Measurements from ENCODE around the gene GZMB.
"Not testable (repeated sequence)": the region's sequence is repeated elsewhere in the genome, so short reads cannot be mapped to it uniquely, and the experiment has no call there.

GZMB gene

GRCh38 chr14:24634158-24634557, at the start of gene GZMB:
Gene GZMB (minus strand): TSS chr14:24634190. CDS start chr14:24634160, 30 bp downstream.
- peak; percentile 78 to 83 for DNase-seq

- DNase-seq: no peak
These were observed 47.1 kb upstream of the GZMB start for GRCh38 chr14:24681056-24681455.

GRCh38 chr14:24680516-24680915, 46.5 kb upstream of the GZMB start:
- DNase-seq: no peak

- no peak for DNase-seq
These were observed 45.4 kb upstream of the GZMB start for GRCh38 chr14:24679248-24679961.

- DNase-seq: peak; percentile 88 to 90
These were observed 44.8 kb upstream of the GZMB start for GRCh38 chr14:24678801-24679247.

- DNase-seq: no peak
These were observed 44.0 kb upstream of the GZMB start for GRCh38 chr14:24677956-24678355.

GRCh38 chr14:24674204-24674970, 40.4 kb upstream of the GZMB start:
- peak; percentile 50 to 59 for DNase-seq

- DNase-seq: peak; percentile 68 to 81
These were observed 39.7 kb upstream of the GZMB start for GRCh38 chr14:24673534-24674203.

- peak in 1 of 2 donors; percentile 52 for DNase-seq
These were observed 39.1 kb upstream of the GZMB start for GRCh38 chr14:24673059-24673458.

GRCh38 chr14:24670594-24670993, 36.6 kb upstream of the GZMB start:
- DNase-seq: peak in 1 of 2 donors; percentile 34

- DNase-seq: no peak
These were observed 35.7 kb upstream of the GZMB start for GRCh38 chr14:24669651-24670050.

GRCh38 chr14:24665440-24665991, 31.5 kb upstream of the GZMB start:
- peak; percentile 32 to 47 for DNase-seq

GRCh38 chr14:24664366-24664765, 30.4 kb upstream of the GZMB start:
- DNase-seq: no peak

GRCh38 chr14:24662753-24663152, 28.8 kb upstream of the GZMB start:
- DNase-seq: no peak

- DNase-seq: peak in 1 of 2 donors; percentile 30
These were observed 26.1 kb upstream of the GZMB start for GRCh38 chr14:24659916-24660570.

- DNase-seq: not testable (repeated sequence)
These were observed 14.4 kb upstream of the GZMB start for GRCh38 chr14:24648361-24648760.

- no peak for DNase-seq
These were observed 5.9 kb upstream of the GZMB start for GRCh38 chr14:24639905-24640304.

GRCh38 chr14:24639270-24639669, 5.3 kb upstream of the GZMB start:
- no peak for DNase-seq

GRCh38 chr14:24633353-24633752, 637 bp downstream of the GZMB start:
- no peak for DNase-seq

- DNase-seq: no peak
These were observed 1.2 kb downstream of the GZMB start for GRCh38 chr14:24632761-24633160.

GRCh38 chr14:24632336-24632735, 1.7 kb downstream of the GZMB start:
- DNase-seq: no peak

GRCh38 chr14:24631749-24632335, 2.1 kb downstream of the GZMB start:
- peak in 1 of 2 donors; percentile 34 for DNase-seq
